WERI-Rb-1 (cell line): Measurements from ENCODE around the gene THAP2.

ENCODE experiments used
- DNase-seq: peaks from one replicate; pipeline ENCODE4 v3.0.0-alpha.2; 2020
- H3K27ac ChIP-seq: fragments of 250-450 bp; sonication (Bioruptor Pico); 2 replicates; pipeline ENCODE4 v1.5.1; 2020; ENCODE audit warnings: mild to moderate bottlenecking, moderate library complexity
- H3K27me3 ChIP-seq: fragments of 250-450 bp; sonication (Bioruptor Pico); 2 replicates; pipeline ENCODE4 v1.5.1; 2021; ENCODE audit warnings: mild to moderate bottlenecking, low read depth, moderate library complexity; ENCODE audit not compliant: insufficient read depth, severe bottlenecking
- H3K36me3 ChIP-seq: fragments of 250-450 bp; sonication (Bioruptor Pico); 2 replicates; pipeline ENCODE4 v1.5.1; 2020; ENCODE audit warnings: mild to moderate bottlenecking, moderate library complexity
- H3K4me3 ChIP-seq: 2 replicates; pipeline ENCODE4 v1.5.1; 2011; ENCODE audit warnings: low read depth, mild to moderate bottlenecking, control low read depth, low read length
- H3K9me3 ChIP-seq: fragments of 250-450 bp; sonication (Bioruptor Pico); 2 replicates; pipeline ENCODE4 v1.5.1; 2021; ENCODE audit warnings: mild to moderate bottlenecking, moderate library complexity; ENCODE audit not compliant: severe bottlenecking
- TF ChIP-seq, protein P1 (sequence below): IDR thresholded peaks from 2 replicates; pipeline ENCODE4 v1.5.1; 2011; ENCODE audit warnings: low read depth, mild to moderate bottlenecking, control low read depth, inconsistent platforms, low read length

The THAP2 gene

DNA sequence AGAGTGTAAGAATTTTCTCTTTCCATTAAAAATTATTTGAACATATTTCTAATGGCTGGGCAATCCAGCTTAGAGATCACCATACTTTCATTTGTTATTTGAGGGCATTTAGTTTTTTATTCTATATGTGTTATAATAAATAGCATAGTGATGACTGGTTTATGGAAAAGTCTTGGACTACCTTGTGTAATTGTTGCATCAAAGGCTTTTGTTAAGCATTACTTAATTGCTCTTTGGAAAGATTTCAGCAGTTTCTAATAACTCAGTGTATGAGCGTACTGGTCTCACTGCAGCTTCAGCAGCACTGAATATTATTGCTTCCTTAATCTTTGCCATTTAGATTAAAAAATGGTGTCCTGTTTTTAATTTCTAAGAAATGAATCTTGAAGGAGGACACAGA, 44.6 kb downstream of the THAP2 start:
- Histone ChIP-seq H3K27me3 (no peaks in the 10 kb centered on the region), H3K27ac (no peak overlapping the region), H3K36me3 (peaks cover 4% of the 10 kb centered on the region), H3K9me3 (peaks cover 5% of the 10 kb centered on the region), H3K4me3 (no peak overlapping the region)
- TF ChIP-seq, protein P1, sequence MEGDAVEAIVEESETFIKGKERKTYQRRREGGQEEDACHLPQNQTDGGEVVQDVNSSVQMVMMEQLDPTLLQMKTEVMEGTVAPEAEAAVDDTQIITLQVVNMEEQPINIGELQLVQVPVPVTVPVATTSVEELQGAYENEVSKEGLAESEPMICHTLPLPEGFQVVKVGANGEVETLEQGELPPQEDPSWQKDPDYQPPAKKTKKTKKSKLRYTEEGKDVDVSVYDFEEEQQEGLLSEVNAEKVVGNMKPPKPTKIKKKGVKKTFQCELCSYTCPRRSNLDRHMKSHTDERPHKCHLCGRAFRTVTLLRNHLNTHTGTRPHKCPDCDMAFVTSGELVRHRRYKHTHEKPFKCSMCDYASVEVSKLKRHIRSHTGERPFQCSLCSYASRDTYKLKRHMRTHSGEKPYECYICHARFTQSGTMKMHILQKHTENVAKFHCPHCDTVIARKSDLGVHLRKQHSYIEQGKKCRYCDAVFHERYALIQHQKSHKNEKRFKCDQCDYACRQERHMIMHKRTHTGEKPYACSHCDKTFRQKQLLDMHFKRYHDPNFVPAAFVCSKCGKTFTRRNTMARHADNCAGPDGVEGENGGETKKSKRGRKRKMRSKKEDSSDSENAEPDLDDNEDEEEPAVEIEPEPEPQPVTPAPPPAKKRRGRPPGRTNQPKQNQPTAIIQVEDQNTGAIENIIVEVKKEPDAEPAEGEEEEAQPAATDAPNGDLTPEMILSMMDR, result no peak
- no peak for DNase-seq

DNA sequence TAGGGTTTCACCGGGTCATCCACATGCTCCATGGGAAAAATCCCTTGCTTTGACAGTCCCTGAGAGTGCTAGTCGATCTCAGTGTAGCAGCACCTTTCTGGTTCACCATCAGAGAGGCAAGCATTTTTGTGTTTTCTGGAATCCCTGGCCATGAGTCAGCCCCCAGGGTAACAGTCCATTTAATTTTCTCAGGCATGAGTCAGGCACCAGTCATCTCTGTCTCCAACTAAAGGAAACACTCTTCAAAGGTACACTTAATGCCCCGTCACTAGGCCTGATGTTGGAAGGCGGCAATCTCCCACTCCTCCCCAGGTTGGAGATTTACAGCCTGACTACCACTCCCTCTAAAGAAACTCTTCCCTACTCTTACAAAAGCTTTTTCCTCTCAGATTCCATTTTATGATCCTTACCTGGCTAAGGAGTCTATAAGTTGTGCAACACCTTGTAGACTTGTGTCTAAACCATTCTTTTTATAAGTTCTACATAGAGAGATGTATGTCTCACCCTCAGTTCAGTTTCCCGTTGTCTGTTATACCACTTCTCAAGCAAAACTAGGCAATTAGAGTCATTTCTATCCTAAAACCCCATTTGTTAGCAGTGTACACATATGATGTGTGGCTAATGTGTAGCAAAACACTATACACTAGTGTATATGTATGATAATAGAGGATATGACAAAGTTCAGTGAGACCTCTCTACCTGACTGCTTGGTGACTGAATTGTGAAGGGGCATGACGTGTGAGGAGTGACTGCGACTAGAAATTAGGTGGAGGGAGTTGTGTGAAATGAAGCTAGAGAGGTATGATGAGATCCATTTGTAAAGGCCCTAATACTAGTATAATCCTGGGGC, 46.4 kb downstream of the THAP2 start:
- H3K27ac ChIP-seq, result no peak overlapping the region
- peaks cover 5% of the 10 kb centered on the region for H3K9me3 ChIP-seq
- H3K27me3 ChIP-seq, result no peaks in the 10 kb centered on the region
- H3K36me3 ChIP-seq, result no peaks in the 10 kb centered on the region
- no peak for DNase-seq
- TF ChIP-seq, protein P1, result no peak
- no peak overlapping the region for H3K4me3 ChIP-seq

DNA sequence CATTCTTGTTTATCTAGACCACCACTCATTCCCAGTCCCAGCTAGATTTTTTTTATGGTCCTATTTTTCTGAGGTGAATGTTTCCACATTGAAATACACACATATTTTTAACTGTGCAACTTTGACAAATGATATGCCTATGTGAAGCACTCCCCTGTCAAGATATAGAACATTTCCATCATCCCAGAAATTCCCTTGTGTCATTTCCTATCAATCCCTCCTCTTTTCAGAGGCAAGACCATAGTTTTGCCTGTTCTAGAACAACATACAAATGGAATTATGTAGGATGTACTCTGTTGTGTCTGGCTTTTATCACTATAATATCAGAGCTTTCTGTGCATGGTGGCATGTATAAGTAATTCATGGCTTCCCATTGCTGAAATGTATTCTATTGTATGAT, 54.5 kb downstream of the THAP2 start:
- Histone ChIP-seq H3K36me3 (no peaks in the 10 kb centered on the region), H3K4me3 (no peak overlapping the region), H3K27me3 (no peaks in the 10 kb centered on the region), H3K9me3 (no peaks in the 10 kb centered on the region), H3K27ac (no peak overlapping the region)
- TF ChIP-seq, protein P1, result no peak
- DNase-seq, result no peak

DNA sequence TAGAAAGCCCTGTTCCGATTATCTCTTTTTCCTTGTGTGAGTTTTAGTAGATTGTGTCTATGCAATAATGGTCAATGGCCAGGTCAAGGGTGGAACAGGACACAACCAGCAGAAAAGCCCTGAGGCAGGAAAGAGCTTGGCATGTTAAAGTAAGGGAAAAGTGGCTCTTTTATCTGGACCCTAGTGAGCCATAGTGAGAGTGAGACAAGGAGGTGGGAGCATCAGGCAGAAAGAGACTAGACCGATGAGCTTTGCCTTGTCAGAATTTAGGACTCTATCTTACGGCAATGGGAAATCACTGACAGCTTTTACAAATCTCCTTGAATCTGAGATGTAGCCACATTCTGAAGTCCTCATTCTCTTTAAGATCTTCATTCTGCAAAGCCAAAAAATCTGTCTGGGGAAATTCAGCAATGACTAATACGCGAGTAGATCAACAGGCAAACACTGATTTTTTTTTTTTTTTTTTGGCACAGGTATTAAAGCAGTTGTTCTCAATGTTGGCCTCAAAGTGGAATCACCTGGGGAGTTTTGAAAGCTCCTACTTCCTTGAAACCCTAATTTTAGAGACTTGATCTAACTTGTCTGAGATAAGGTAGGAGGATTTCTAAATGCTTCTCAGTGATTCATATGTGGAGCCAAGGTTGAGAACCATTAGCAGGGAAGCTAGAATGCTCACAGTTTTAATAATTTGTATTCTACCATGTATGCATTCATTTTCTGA, 55.7 kb downstream of the THAP2 start:
- Histone ChIP-seq H3K4me3 (no peak overlapping the region), H3K36me3 (no peaks in the 10 kb centered on the region), H3K27ac (no peak overlapping the region), H3K27me3 (no peaks in the 10 kb centered on the region), H3K9me3 (no peaks in the 10 kb centered on the region)
- DNase-seq, result no peak
- TF ChIP-seq, protein P1, result no peak

DNA sequence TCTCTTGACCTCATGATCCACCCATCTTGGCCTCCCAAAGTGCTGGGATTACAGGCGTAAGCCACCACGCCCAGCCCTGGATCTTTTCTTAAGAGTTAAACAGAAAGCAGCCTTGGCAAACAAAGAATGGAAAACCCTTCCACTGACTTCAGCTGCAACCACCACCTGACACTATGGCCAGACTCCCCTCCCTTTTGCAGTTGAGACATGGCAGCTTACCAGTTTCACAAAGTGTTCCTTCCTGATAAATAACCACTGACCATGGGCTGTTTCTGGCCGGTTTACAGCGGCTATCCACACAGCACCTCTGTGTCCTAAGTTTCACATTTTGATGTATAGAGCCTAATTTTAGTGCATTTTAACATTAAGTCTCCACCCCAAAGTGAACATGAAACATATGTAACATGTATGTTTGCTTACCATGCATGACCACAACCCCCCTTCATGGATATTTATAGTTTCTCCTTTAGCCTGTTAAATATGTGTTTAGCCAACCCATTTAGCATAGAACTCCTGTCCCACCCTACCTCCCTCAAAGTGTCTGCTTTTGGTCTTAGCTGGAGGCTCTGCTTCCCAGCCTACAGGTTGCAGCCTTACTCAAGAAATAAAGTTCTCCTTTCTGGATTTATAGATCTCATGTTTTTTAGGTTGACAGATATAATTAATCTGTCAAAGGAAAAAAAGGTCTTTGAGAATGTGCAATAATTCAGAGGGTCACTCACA, 57.8 kb downstream of the THAP2 start:
- TF ChIP-seq, protein P1, result no peak
- Histone ChIP-seq H3K27me3 (no peaks in the 10 kb centered on the region), H3K9me3 (no peaks in the 10 kb centered on the region), H3K36me3 (no peaks in the 10 kb centered on the region), H3K4me3 (no peak overlapping the region), H3K27ac (no peak overlapping the region)
- DNase-seq, result no peak
